ENCODE measurements around the gene PROCA1. TPM values are rescaled to one million over a fixed set of nuclear protein-coding genes. Genes with fewer than 3 reads are reported as not detected.

The PROCA1 gene
- total and polyA plus RNA-seq, 2 of the 8 experiments (the other 6 are each of a cell fraction or from before 2014, with no cell fraction given), result 21.2 to 26.3 TPM

GRCh38 chr17:28698253-28698941, 13.3 kb downstream of the PROCA1 start:
- Histone ChIP-seq H3K27ac (ENCODE audit: low read depth, low read length) (no peak overlapping the region), H4K8ac (ENCODE audit: extremely low read depth, insufficient read depth, low read length) (no peak overlapping the region), H3K4ac (replicated peaks; ENCODE audit: insufficient read length, low read depth, low read length) (no peak overlapping the region), H3K14ac (ENCODE audit: insufficient read length) (no peak overlapping the region), H3K9ac (replicated peaks in 1 of 4; ENCODE audit: extremely low read depth in 1 of 4, low read depth in 3 of 4, low read length in 3 of 4) (no peak overlapping the region), H4K91ac (replicated peaks; ENCODE audit: insufficient read length, low read length) (no peak overlapping the region), H3K27me3 (replicated peaks in 1 of 4; ENCODE audit: control insufficient read depth in 3 of 4, extremely low read depth in 1 of 4, insufficient read depth in 3 of 4, low read length in 3 of 4) (no peaks in the 10 kb centered on the region), H2AK5ac (ENCODE audit: low read depth, low read length) (no peak overlapping the region), H2BK20ac (ENCODE audit: low read length) (no peak overlapping the region), H3K79me2 (ENCODE audit: control insufficient read depth in 1 of 2, insufficient read depth in 2 of 2, low read length in 2 of 2) (no peaks in the 10 kb centered on the region), H3K23ac (ENCODE audit: insufficient read length) (no peak overlapping the region), H2BK12ac (ENCODE audit: low read depth, low read length) (no peak overlapping the region), H3K23me2 (ENCODE audit: low read depth, low read length) (no peaks in the 10 kb centered on the region), H2AFZ (ENCODE audit: low read length) (no peak overlapping the region), H3K56ac (replicated peaks; ENCODE audit: insufficient read length, low read depth, low read length) (no peak overlapping the region), H4K20me1 (replicated peaks in 1 of 2; ENCODE audit: control insufficient read depth in 1 of 2, insufficient read depth in 2 of 2, low read length in 2 of 2) (peaks cover 3 to 21% of the 10 kb centered on the region in 2 experiments), H4K5ac (ENCODE audit: insufficient read length, low read depth, low read length) (no peak overlapping the region), H3K4me1 (replicated peaks in 1 of 4; ENCODE audit: control insufficient read depth in 3 of 4, insufficient read depth in 4 of 4, low read length in 3 of 4) (peaks cover 0 to 8% (median 2%) of the 10 kb centered on the region in 4 experiments; a peak in 2 of 7 replicates), H2BK15ac (ENCODE audit: low read length) (no peak overlapping the region), H3K79me1 (ENCODE audit: low read depth, low read length) (no peaks in the 10 kb centered on the region), H3K36me3 (ENCODE audit: control insufficient read depth in 2 of 4, insufficient read depth in 4 of 4, low read length in 3 of 4) (peaks cover 45 to 96% (median 85%) of the 10 kb centered on the region in 4 experiments), H2BK5ac (ENCODE audit: low read depth, low read length) (no peak overlapping the region), H2BK120ac (replicated peaks; ENCODE audit: low read depth, low read length) (no peak overlapping the region), H3K4me2 (ENCODE audit: insufficient read depth in 1 of 2, low read depth in 2 of 2, low read length in 2 of 2) (no peak overlapping the region), H3K18ac (ENCODE audit: extremely low read depth, low read length) (no peak overlapping the region), H3K4me3 (ENCODE audit: extremely low read depth in 1 of 4, insufficient read depth in 2 of 4, low read depth in 3 of 4, low read length in 4 of 4) (no peak overlapping the region), H3K9me3 (ENCODE audit: insufficient read depth in 2 of 2, low read depth in 1 of 2, low read length in 1 of 2) (no peaks in the 10 kb centered on the region)
- ChIA-PET POLR2A (ENCODE audit: partially characterized antibody) (interaction anchor here (0.8 to 1.4 kb wide), 7 partner anchors 9 to 55 kb away, joined by 3 to 9 read pairs (median 5); partner anchors contain the start of gene RPL23A), CTCF (ENCODE audit: partially characterized antibody) (interaction anchor here (1.2 kb wide), 1 partner anchor 86 kb away, joined by 3 read pairs; no protein-coding TSS in a partner anchor)
- WGBS, 2 experiments (ENCODE audit: extremely low coverage in 1 of 2, insufficient coverage in 1 of 2, insufficient read length in 1 of 2, insufficient replicate concordance in 2 of 2, low coverage in 1 of 2, low lambda C conversion rate in 2 of 2, missing lambda C conversion rate in 1 of 2), result 93% methylated on average over 6 of the region's 6 CpGs; no CpG with 5 or more reads in 1 of the 2 experiments
- FAIRE-seq (no peak), DNase-seq (ENCODE audit: low read depth in 1 of 2, low spot score in 2 of 2) (no peak)
- TF ChIP-seq SRF (IDR thresholded peaks at IDR 0.05; ENCODE audit: low read depth, low read length) (no peak), NRF1 (IDR thresholded peaks at IDR 0.05; ENCODE audit: low read depth, low read length) (no peak), EGR1 (IDR thresholded peaks at IDR 0.05; ENCODE audit: borderline replicate concordance, low read depth, low read length) (no peak), ZNF274 (IDR thresholded peaks at IDR 0.05; ENCODE audit: borderline replicate concordance, extremely low read depth, low read length) (no peak), CTBP2 (IDR thresholded peaks at IDR 0.05; ENCODE audit: borderline replicate concordance, insufficient read depth, insufficient read length, low read length) (no peak), MAX (IDR thresholded peaks at IDR 0.05) (no peak), CHD1 (IDR thresholded peaks at IDR 0.05; ENCODE audit: low read depth, low read length) (no peak), POLR2A (IDR thresholded peaks at IDR 0.05; ENCODE audit: control extremely low read depth in 1 of 2, low read depth in 2 of 2, low read length in 2 of 2) (no peak)
